ENCODE results near the gene GNAI2. TPM values are rescaled to one million over a fixed set of nuclear protein-coding genes. Genes with fewer than 3 reads are reported as not detected.

The GNAI2 gene
- total RNA-seq, 1 donor from 2014 or later: 225 TPM

- H3K27me3 Mint-ChIP-seq: peaks cover 16% of the 10 kb centered on the region
- DNase-seq: no peak
- no peaks in the 10 kb centered on the region for H3K9me3 Mint-ChIP-seq
- peaks cover 6% of the 10 kb centered on the region for H3K36me3 Mint-ChIP-seq (ENCODE audit: low read depth)
- intact Hi-C loops (cut with micrococcal nuclease): no loop called here
- H3K4me1 Mint-ChIP-seq: peaks cover 5% of the 10 kb centered on the region
- no peak overlapping the region for H3K27ac Mint-ChIP-seq
- H3K4me3 Mint-ChIP-seq: no peak overlapping the region
These were observed 26.8 kb downstream of the GNAI2 start for GRCh38 chr3:50262778-50263177.

GRCh38 chr3:50263478-50264382 is 27.7 kb downstream of the GNAI2 start:
- Mint-ChIP-seq H3K4me3 (no peak overlapping the region), H3K36me3 (ENCODE audit: low read depth) (peaks cover 3% of the 10 kb centered on the region), H3K27me3 (peaks cover 25% of the 10 kb centered on the region), H3K4me1 (peaks cover 5% of the 10 kb centered on the region), H3K27ac (no peak overlapping the region), H3K9me3 (no peaks in the 10 kb centered on the region)
- intact Hi-C loops (cut with micrococcal nuclease): no loop called here
- DNase-seq: no peak

GRCh38 chr3:50264383-50264963 is 28.5 kb downstream of the GNAI2 start:
- H3K9me3 Mint-ChIP-seq: no peaks in the 10 kb centered on the region
- no peaks in the 10 kb centered on the region for H3K36me3 Mint-ChIP-seq (ENCODE audit: low read depth)
- peaks cover 3% of the 10 kb centered on the region for H3K4me1 Mint-ChIP-seq
- DNase-seq: no peak
- intact Hi-C loops (cut with micrococcal nuclease): no loop called here
- H3K4me3 Mint-ChIP-seq: no peak overlapping the region
- peaks cover 26% of the 10 kb centered on the region for H3K27me3 Mint-ChIP-seq
- H3K27ac Mint-ChIP-seq: no peak overlapping the region

- intact Hi-C loops (cut with micrococcal nuclease): no loop called here
- H3K36me3 Mint-ChIP-seq (ENCODE audit: low read depth): no peaks in the 10 kb centered on the region
- H3K27me3 Mint-ChIP-seq: peaks cover 26% of the 10 kb centered on the region
- no peak overlapping the region for H3K4me3 Mint-ChIP-seq
- H3K4me1 Mint-ChIP-seq: no peaks in the 10 kb centered on the region
- H3K9me3 Mint-ChIP-seq: no peaks in the 10 kb centered on the region
- no peak overlapping the region for H3K27ac Mint-ChIP-seq
- DNase-seq: no peak
These were observed 29.0 kb downstream of the GNAI2 start for GRCh38 chr3:50264964-50265485.

GRCh38 chr3:50265571-50265970 is 29.6 kb downstream of the GNAI2 start:
- no peaks in the 10 kb centered on the region for H3K36me3 Mint-ChIP-seq (ENCODE audit: low read depth)
- intact Hi-C loops (cut with micrococcal nuclease): no loop called here
- H3K9me3 Mint-ChIP-seq: no peaks in the 10 kb centered on the region
- peaks cover 26% of the 10 kb centered on the region for H3K27me3 Mint-ChIP-seq
- no peak overlapping the region for H3K27ac Mint-ChIP-seq
- H3K4me3 Mint-ChIP-seq: no peak overlapping the region
- no peak for DNase-seq
- H3K4me1 Mint-ChIP-seq: no peaks in the 10 kb centered on the region

- Mint-ChIP-seq H3K36me3 (ENCODE audit: low read depth) (no peaks in the 10 kb centered on the region), H3K4me1 (no peaks in the 10 kb centered on the region), H3K27ac (no peak overlapping the region), H3K27me3 (peaks cover 26% of the 10 kb centered on the region), H3K4me3 (no peak overlapping the region), H3K9me3 (no peaks in the 10 kb centered on the region)
- intact Hi-C loops (cut with micrococcal nuclease): no loop called here
- no peak for DNase-seq
These were observed 30.0 kb downstream of the GNAI2 start for GRCh38 chr3:50266017-50266416.

DNA sequence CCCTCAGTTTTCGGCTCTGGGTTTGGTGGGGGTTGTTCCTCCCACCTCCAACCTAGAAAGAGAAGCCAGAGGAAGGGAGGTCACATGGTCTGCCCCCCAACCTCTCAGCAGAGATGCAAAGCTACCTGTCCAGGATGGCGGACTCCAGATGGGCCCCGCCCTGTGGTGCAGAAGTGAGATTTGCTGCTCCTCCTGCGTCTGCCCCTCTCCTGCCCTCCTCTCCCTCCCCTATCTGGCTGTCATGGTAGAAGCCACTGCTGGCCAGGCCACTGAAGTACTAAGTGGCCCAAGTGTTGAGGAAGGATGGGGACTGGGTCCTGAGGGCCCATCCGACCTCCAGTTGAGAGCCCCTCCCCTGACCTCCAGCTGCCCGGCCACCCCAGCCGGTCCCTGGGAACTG is 30.8 kb downstream of the GNAI2 start:
- peaks cover 5% of the 10 kb centered on the region for H3K4me1 Mint-ChIP-seq
- H3K36me3 Mint-ChIP-seq (ENCODE audit: low read depth): no peaks in the 10 kb centered on the region
- DNase-seq: no peak
- no peak overlapping the region for H3K27ac Mint-ChIP-seq
- peaks cover 26% of the 10 kb centered on the region for H3K27me3 Mint-ChIP-seq
- no peak overlapping the region for H3K4me3 Mint-ChIP-seq
- no peaks in the 10 kb centered on the region for H3K9me3 Mint-ChIP-seq
- intact Hi-C loops (cut with micrococcal nuclease): no loop called here

- no peak for DNase-seq
- no peak overlapping the region for H3K4me3 Mint-ChIP-seq
- intact Hi-C loops (cut with micrococcal nuclease): no loop called here
- no peaks in the 10 kb centered on the region for H3K9me3 Mint-ChIP-seq
- no peaks in the 10 kb centered on the region for H3K36me3 Mint-ChIP-seq (ENCODE audit: low read depth)
- H3K4me1 Mint-ChIP-seq: peaks cover 6% of the 10 kb centered on the region
- H3K27me3 Mint-ChIP-seq: peaks cover 26% of the 10 kb centered on the region
- H3K27ac Mint-ChIP-seq: no peak overlapping the region
These were observed 31.4 kb downstream of the GNAI2 start for GRCh38 chr3:50267280-50267913.

- peaks cover 12% of the 10 kb centered on the region for H3K4me1 Mint-ChIP-seq
- no peaks in the 10 kb centered on the region for H3K9me3 Mint-ChIP-seq
- intact Hi-C loops (cut with micrococcal nuclease): no loop called here
- H3K27ac Mint-ChIP-seq: no peak overlapping the region
- no peaks in the 10 kb centered on the region for H3K36me3 Mint-ChIP-seq (ENCODE audit: low read depth)
- H3K4me3 Mint-ChIP-seq: no peak overlapping the region
- no peak for DNase-seq
- H3K27me3 Mint-ChIP-seq: peaks cover 30% of the 10 kb centered on the region
These were observed 32.3 kb downstream of the GNAI2 start for GRCh38 chr3:50268276-50268675.

GRCh38 chr3:50268703-50269451 is 32.9 kb downstream of the GNAI2 start, which contains the start of gene SEMA3B:
SEMA3B (plus strand) TSS chr3:50269147; CDS start chr3:50269241, 94 bp downstream.
- Mint-ChIP-seq H3K36me3 (ENCODE audit: low read depth) (no peaks in the 10 kb centered on the region), H3K27me3 (peaks cover 31% of the 10 kb centered on the region), H3K9me3 (no peaks in the 10 kb centered on the region), H3K4me3 (no peak within 1 kb of the TSS), H3K4me1 (peaks cover 13% of the 10 kb centered on the region), H3K27ac (no peak within 1 kb of the TSS)
- intact Hi-C loops (cut with micrococcal nuclease): no loop called here
- no peak for DNase-seq

DNA sequence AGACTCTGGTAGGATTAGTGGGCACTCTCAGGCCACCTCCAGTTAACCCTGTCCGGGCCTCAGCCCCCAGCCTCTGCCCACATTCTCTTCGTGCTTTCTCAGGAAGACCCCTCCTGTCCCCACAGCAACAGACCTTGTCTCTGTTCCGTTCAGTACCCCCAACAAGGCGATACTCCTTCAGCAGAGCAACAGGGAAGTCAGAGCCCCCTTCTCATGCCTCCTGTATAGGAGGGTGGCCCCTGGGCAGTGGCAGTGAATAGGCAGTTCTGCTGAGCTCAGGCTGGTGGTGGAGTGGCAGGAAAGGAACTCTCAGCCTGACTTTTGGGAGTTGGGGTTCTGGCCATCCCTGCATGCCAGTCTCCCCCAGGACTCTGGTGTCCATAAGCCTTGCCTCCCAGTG is 33.5 kb downstream of the GNAI2 start:
- Mint-ChIP-seq H3K36me3 (ENCODE audit: low read depth) (no peaks in the 10 kb centered on the region), H3K4me3 (no peak overlapping the region), H3K4me1 (peaks cover 17% of the 10 kb centered on the region), H3K27ac (no peak overlapping the region), H3K27me3 (peaks cover 36% of the 10 kb centered on the region), H3K9me3 (no peaks in the 10 kb centered on the region)
- DNase-seq: no peak
- intact Hi-C loops (cut with micrococcal nuclease): no loop called here

- H3K27ac Mint-ChIP-seq: no peak overlapping the region
- H3K9me3 Mint-ChIP-seq: no peaks in the 10 kb centered on the region
- no peaks in the 10 kb centered on the region for H3K36me3 Mint-ChIP-seq (ENCODE audit: low read depth)
- peaks cover 40% of the 10 kb centered on the region for H3K27me3 Mint-ChIP-seq
- intact Hi-C loops (cut with micrococcal nuclease): no loop called here
- no peak overlapping the region for H3K4me3 Mint-ChIP-seq
- peaks cover 20% of the 10 kb centered on the region for H3K4me1 Mint-ChIP-seq
- no peak for DNase-seq
These were observed 34.0 kb downstream of the GNAI2 start for GRCh38 chr3:50269977-50270413.

- no peak for DNase-seq
- no peak overlapping the region for H3K27ac Mint-ChIP-seq
- no peaks in the 10 kb centered on the region for H3K9me3 Mint-ChIP-seq
- peaks cover 23% of the 10 kb centered on the region for H3K4me1 Mint-ChIP-seq
- H3K4me3 Mint-ChIP-seq: no peak overlapping the region
- intact Hi-C loops (cut with micrococcal nuclease): loop anchor here (1.0 kb wide), 1 partner anchor 28 kb away; no protein-coding TSS in a partner anchor
- no peaks in the 10 kb centered on the region for H3K36me3 Mint-ChIP-seq (ENCODE audit: low read depth)
- peaks cover 44% of the 10 kb centered on the region for H3K27me3 Mint-ChIP-seq
These were observed 34.6 kb downstream of the GNAI2 start for GRCh38 chr3:50270422-50271224.
